IPS-18c (cell line): ENCODE data around the gene PPFIA2.

Source experiments
- H3K4me3 ChIP-seq: 2 replicates; pipeline ENCODE4 v1.7.0; 2013; ENCODE audit warnings: low read depth, mild to moderate bottlenecking, low read length, moderate library complexity; ENCODE audit not compliant: insufficient read depth
- H3K9me3 ChIP-seq: one replicate; pipeline ENCODE4 v1.6.1; 2013; ENCODE audit warnings: mild to moderate bottlenecking, low read length, moderate library complexity; ENCODE audit not compliant: control insufficient read depth, insufficient read depth

Gene PPFIA2

DNA sequence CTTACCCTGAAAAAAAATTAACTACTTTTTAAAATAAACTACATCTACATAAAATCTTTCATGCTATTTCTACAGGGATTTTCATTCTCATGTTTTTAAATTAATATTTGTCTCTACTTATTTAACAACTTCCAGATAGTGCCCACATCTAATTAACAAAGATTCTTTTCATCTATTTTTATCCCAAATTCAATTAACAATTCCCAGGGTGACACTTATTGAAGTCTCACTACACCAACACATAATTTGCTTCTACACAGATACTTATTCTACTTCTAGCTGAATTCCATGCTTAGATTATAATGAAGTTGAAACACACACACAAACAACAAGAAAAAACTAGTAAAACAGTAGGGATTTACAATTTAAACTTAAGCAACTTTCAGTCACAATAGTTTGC, 344.7 kb downstream of the PPFIA2 start:
- H3K4me3 ChIP-seq, result no peak overlapping the region
- no peaks in the 10 kb centered on the region for H3K9me3 ChIP-seq

DNA sequence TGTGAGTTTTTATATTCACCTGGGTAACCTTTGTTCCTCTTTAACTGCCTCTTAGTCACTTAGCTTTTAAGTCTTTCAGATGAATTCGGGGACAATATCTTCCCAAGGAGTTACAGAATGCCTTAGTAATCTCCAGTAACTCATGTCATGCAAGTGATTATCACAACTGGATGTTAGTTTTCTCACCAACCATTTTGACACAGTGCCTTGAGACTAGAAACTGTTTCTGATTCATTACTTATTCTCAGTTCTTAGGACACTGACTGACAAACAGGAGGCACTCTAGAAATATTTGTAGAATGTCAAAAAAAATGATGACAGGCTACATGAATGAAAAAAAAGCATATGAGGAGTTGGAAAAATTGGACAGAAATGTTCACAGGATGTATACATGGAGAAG, 346.2 kb downstream of the PPFIA2 start:
- H3K9me3 ChIP-seq, result no peaks in the 10 kb centered on the region
- no peak overlapping the region for H3K4me3 ChIP-seq

DNA sequence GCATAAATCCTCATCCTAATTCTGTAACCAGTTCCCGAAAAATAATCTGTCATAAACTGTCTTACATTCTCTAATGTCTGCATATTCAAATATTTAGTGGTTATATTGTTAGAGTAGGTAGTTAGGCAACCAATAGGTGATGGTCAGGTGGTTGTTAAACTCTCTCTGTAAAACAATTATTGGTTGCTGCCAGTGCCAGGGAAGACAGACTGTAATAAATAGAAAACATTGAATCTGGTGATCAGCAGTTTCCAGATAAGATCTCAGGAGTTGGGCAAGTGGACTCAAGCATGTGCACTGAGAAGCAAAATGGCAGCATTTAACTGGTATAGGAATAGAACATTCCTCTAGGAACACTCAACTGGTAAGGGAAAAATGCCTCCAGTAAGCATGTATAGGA, 355.8 kb downstream of the PPFIA2 start:
- Histone ChIP-seq H3K9me3 (no peaks in the 10 kb centered on the region), H3K4me3 (no peak overlapping the region)

DNA sequence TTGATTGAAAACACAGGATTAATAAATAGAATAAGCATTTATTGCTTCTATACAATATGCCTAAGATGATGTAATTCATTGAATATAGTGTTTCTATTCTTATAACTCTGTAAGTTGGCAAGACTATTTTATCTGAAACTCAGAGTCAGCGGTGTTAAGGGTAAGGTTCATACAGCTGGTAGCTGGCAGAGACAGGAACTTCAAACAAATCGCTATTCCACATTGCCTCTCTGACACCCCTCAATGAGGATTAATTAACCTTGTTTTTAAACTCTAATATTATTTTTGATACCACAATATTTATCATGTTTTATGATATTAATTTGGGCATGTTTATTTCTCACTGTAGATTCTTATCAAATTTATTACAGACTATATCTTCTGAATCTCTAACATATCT, 357.9 kb downstream of the PPFIA2 start:
- Histone ChIP-seq H3K9me3 (no peaks in the 10 kb centered on the region), H3K4me3 (no peak overlapping the region)

DNA sequence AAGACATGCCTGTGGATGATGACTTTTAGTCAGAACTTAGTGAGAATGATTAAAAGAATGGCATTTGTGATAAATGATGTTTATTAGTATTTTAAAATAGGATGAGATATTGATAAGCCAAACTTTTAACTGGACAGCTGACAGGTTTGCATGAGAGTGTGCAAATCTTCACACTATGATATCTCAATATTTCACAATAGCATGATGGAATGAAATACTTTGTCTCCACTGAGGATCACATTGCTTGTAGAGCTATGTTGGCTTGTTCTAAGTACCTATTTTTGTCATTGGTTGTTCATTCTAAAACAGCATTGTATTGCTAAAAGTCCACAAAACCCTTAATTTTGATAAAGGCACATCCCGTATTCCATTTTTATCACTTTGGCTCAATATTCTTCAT, 359.1 kb downstream of the PPFIA2 start:
- Histone ChIP-seq H3K9me3 (no peaks in the 10 kb centered on the region), H3K4me3 (no peak overlapping the region)

DNA sequence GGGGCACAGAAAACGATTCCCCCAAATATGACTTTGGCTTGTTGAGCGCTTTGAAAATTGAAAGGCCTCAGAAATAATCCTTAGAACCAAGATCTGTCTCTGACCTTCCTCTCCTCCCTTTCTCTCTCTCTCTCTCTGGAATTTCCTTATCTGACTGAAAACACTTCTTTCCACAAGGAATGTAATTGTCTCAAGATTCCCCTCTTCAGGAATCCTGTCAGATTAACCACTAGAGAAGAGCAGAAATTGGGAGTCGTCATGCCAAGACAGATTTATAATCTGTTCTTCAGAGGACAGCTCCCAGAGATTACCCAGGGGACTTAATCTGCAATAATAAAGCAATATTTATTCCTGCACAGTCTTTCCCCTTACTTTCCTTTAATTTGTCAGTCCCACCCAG, 363.7 kb downstream of the PPFIA2 start:
- no peak overlapping the region for H3K4me3 ChIP-seq
- H3K9me3 ChIP-seq, result no peaks in the 10 kb centered on the region

DNA sequence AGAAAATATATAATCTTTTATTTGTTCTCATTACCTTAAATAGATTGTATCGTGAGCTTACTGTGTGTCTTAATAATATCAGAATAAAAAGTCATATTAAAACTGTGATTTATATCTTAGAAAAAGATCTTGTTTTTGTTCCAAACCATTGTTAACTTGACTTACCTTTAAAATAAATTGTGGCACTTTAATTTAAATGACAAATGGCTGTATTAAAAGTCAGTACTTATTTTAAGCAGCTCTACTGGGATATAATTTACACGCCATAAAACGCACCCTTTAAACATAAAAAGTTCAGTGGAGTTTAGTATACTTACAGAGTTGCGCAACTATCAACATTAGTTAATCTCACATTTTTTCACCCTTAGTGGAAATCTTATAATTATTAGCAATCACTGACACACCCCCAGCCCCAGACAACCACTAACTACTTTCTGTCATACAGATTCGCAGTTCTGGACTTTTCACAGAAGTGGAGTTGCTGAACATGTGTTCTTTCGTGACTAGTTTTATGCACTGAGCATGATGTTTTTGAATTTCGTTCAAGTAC, 369.5 kb downstream of the PPFIA2 start:
- Histone ChIP-seq H3K9me3 (no peaks in the 10 kb centered on the region), H3K4me3 (no peak overlapping the region)

DNA sequence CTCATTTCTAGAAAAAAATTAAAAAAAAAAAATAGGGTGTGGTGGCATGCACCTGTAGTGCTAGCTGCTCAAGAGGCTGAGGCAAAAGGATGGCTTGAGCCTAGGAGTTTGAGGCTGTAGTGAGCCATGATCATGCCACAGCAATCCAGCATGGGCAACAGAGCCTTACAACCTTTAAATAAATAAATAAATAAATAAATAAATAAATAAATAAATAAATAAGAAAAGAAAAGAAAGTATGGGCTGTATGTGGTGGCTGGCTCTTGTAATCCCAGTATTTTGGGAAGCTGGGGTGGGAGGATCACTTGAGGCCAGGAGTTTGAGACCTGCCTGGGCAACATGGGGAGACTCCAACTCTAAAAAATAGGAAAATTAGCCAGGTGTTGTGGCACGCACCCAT, 373.0 kb downstream of the PPFIA2 start:
- H3K9me3 ChIP-seq, result no peaks in the 10 kb centered on the region
- H3K4me3 ChIP-seq, result no peak overlapping the region

DNA sequence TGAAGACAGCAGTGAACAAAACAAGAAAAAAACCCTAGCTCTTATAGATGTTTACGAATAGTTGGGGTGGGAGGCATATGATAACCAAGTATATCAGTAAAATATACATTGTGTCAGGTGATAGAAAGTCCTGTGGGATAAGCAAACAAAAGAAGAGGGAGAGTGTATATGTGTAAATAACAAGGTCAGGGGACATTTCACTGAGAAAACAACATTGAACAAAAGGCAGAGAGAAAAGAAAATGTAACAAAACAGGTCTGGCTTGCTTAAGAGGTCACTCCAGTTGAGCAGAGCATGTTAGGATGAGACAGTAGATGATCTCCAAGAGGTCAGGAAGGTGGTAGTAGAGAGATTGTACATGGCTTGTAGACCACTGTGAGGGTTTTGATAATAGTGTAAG, 377.2 kb downstream of the PPFIA2 start:
- Histone ChIP-seq H3K9me3 (no peaks in the 10 kb centered on the region), H3K4me3 (no peak overlapping the region)

DNA sequence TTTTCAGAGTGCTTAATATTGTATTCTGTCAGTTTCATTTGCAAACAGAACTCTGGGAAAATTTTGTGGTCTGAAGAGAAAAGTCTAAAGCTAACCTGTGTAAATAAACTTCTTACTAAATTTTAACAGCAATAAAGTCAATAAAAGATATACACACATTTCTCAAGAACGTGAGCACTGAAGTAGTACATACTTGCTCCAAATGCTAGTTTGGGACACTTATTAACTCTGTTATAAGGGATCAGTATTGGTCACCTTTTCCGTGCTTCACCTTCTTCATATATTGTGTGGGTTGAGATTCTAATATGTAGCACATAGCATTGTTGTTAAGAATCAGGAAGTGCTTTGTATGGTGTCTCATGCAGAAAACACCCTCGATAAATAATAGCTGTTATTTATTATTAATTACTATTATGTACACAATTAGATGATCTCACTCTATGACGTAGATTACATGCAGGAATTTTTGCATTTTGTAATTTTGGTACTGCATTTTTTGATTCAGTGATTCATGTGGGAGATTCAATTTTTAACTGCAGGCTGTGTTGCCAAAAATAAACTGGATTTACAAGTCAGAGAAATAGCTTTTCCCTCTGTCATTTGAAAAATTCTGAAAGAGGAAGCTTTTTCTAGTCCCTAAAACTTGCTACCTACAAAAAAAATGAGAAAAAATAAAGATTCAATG, 380.4 kb downstream of the PPFIA2 start:
- Histone ChIP-seq H3K9me3 (no peaks in the 10 kb centered on the region), H3K4me3 (no peak overlapping the region)

DNA sequence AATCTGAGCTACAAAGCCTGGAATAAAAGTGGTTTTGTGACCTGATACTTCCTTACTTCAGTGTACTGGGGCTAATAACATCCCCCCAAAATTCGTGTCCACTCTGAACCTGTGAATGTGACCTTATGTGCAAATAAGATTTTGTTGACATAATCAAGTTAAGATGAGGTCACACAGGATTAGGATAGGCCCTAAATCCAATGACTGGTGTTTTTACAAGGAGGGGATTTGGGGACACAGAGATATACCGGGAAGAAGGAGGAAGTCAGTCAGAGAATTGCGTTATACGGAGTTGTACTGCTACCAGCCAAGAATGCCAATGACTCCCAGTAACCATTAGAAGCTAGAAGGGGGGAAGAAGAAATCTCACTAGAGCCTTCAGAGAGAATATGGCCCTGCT, 381.4 kb downstream of the PPFIA2 start:
- no peaks in the 10 kb centered on the region for H3K9me3 ChIP-seq
- no peak overlapping the region for H3K4me3 ChIP-seq

DNA sequence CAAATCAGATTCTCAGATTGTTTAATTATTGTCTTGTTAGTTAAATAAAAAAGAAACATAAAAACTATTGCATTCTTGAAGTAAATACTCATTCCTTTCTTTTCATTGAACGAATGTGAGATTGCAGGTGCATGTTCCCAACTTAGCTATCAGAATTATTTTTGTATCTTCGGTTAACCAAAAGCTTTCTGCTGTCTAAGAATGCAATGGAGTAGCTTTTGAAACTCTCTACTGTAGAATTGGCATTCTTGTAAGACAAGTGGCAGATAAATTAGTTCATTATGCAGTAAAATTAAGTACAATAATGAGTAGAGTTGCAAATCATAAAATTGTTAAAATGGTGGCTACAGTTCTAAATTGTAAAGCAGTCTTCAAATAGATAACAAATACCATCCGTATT, 383.2 kb downstream of the PPFIA2 start:
- no peaks in the 10 kb centered on the region for H3K9me3 ChIP-seq
- H3K4me3 ChIP-seq, result no peak overlapping the region

DNA sequence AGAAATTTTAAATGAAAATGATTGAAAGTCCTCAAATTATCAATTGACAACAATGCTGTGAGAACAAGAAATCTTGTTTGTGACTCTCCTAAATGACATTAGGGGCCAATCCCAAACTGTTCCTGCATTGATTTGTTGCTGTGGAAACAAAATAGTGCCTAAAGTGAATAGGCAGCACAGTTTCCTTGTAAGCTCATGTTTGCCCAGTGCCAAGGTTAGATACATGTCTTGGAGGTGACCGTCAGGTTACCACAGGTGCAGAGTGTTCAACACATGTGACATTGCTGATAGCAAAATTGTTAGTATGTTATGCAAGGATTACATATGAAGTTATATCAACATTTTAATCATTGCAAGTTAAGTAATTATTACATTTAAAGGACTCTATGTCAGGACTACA, 388.7 kb downstream of the PPFIA2 start:
- no peak overlapping the region for H3K4me3 ChIP-seq
- no peaks in the 10 kb centered on the region for H3K9me3 ChIP-seq

DNA sequence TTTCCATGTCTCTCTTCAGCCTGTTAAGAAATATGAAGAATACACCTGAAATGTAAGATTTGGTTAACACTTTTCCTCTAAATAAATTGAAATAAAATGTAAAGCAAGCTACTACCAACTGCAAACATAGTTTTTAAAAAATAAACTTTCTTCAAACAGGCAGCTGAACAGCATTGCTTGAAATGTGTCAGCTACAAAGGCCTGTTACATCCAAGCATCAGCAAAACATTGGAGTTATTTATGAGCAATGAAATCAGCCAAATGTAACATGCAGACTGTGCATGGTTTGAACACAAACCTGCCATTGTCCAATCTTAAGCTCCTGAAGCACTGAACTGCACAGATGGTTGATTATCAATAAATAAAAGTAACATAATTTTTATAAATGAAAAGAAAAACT, 390.0 kb downstream of the PPFIA2 start:
- no peak overlapping the region for H3K4me3 ChIP-seq

DNA sequence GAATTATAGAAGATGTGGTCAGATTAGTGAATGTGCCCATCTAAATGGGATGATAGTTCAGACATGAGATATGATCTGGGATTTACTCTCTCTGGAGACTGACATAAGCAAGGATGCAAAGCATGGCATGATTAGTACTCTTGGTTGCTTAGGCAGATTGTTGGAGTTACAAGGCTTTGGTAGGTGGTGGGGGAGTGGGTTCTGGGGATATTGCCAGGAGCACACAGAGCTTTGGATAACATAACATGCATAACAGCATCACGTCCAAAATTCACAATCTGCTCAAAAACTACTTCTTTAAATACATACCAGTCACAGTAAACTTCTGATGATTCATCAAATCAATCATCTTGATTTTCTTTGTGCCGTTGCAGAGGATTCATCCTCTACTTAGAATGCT, 393.9 kb downstream of the PPFIA2 start:
- H3K4me3 ChIP-seq, result no peak overlapping the region
- H3K9me3 ChIP-seq, result no peaks in the 10 kb centered on the region

More for the DNA sequence above, 390.0 kb downstream of the PPFIA2 start:
- H3K9me3 ChIP-seq, result no peaks in the 10 kb centered on the region

DNA sequence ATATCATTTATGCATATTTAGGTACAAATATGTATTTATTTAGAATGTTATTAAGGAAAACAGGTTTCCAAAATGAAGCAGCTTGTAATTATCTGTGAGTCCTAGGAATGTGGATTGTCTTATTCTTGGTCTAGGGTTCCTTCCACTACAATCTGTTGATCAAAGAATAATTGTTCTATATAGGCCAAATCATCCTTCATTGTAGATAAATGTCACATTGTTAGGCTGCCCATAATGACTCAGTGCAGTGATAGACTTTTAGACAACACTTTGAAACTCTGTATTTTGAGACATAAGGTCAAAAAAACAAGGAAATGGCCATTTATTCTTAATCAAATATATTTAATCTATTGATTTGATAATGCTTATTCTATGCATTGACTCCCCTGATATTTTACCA, 398.2 kb downstream of the PPFIA2 start:
- no peaks in the 10 kb centered on the region for H3K9me3 ChIP-seq
- H3K4me3 ChIP-seq, result no peak overlapping the region

DNA sequence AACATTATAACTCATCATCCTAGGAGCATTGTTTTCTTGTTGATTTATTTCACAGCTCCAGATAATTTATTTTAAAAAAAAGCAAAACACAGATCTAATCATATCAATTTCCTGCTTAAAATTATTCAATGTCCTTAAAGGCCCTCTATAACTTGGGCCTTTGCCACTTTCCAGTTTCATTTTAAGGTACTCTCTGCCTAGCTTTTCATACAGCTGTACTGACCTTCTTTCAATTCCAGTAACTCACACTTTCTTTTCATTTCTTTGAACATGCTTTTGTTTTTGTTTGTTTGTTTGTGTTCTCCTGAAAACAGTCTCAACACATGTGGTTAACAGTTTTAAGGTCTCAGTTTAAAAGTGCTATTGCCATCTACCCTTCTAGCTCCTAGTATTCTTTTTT, 399.4 kb downstream of the PPFIA2 start:
- H3K9me3 ChIP-seq, result no peaks in the 10 kb centered on the region
- H3K4me3 ChIP-seq, result no peak overlapping the region

DNA sequence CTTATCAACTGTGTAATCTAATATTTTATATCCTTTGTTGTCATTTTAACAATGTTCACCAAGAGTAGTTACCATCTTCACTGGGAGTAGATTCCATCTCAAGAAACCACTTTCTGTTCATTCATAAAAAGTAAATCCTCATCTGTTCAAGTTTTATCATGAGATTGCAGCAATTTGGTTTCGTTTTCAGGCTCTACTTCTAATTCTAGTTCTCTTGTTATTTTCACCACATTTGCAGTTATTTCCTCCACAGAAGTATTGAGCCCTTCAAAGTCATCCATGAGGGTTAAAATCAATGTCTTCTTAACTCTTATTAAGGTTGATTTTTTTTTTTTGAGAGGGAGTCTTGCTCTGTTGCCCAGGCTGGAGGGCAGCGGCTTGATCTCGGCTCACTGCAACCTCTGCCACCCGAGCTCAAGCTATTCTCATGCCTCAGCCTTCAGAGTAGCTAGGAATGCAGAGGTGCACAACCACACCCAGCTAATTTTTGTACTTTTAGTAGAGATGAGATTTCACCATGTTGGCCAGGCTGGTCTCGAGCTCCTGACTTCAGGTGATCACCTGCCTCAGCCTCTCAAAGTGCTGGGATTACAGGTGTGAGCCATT, 404.7 kb downstream of the PPFIA2 start:
- no peaks in the 10 kb centered on the region for H3K9me3 ChIP-seq
- no peak overlapping the region for H3K4me3 ChIP-seq

DNA sequence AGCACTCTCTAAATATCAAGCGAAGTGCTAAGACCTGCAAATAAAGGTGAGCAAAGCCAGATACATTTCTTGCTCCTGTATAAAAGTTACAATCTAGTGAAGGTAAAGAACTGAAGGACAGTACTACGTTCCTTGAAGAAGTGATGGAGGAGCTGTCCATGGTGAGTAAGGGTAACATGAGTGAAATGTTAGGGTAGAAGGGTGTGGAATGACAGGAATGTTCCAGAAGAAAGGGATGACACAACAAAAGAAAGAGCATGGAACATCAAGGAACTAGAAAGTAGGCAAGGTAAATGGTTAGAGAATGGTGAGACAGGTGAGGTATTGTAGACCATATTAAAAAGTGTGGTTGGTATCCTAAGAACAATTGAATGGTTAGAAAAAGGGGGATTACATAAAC, 408.8 kb downstream of the PPFIA2 start:
- Histone ChIP-seq H3K4me3 (no peak overlapping the region), H3K9me3 (no peaks in the 10 kb centered on the region)
